GM18517 (cell line): ENCODE data around the gene ALOX15B.
"Not testable (repeated sequence)": the region's sequence is repeated elsewhere in the genome, so short reads cannot be mapped to it uniquely, and the experiment has no call there.

Experiments
- ATAC-seq: cut with Tn5 transposase; IDR thresholded peaks from one replicate; pipeline ENCODE4 v1.9.1; 2021; ENCODE audit warnings: mild to moderate bottlenecking, moderate library complexity; ENCODE audit not compliant: unreplicated experiment

Gene ALOX15B

DNA sequence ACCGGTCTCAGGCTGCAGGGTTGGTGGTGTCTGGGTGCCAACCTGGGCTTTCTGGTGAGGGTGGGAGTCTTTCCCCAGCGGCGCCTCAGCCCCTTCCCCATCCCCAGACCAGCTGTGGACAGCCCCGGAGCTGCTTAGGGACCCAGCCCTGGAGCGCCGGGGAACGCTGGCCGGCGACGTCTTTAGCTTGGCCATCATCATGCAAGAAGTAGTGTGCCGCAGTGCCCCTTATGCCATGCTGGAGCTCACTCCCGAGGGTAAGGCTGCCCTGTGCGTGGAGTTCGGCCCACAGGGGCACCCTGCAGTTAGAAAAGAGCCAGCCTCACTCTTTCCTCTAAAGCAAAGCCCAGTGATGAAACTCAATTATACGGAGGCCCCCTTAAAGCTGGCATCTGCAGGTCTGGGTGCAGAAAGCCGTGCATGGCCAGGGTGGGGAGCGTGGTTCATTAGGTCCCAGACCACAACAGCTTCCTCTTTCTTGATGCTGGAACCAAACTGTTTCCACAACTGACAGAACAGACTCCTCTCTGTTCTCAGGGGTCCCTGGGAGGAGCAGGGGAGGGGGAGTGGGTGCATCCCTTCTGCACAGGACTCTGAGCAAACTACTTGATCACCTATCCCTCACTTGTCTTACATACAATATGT, 25.7 kb upstream of the ALOX15B start:
- ATAC-seq = no peak

GRCh38 chr17:8013731-8014557, 24.9 kb upstream of the ALOX15B start:
- ATAC-seq = no peak

GRCh38 chr17:8014558-8014850, 24.4 kb upstream of the ALOX15B start:
- no peak for ATAC-seq

DNA sequence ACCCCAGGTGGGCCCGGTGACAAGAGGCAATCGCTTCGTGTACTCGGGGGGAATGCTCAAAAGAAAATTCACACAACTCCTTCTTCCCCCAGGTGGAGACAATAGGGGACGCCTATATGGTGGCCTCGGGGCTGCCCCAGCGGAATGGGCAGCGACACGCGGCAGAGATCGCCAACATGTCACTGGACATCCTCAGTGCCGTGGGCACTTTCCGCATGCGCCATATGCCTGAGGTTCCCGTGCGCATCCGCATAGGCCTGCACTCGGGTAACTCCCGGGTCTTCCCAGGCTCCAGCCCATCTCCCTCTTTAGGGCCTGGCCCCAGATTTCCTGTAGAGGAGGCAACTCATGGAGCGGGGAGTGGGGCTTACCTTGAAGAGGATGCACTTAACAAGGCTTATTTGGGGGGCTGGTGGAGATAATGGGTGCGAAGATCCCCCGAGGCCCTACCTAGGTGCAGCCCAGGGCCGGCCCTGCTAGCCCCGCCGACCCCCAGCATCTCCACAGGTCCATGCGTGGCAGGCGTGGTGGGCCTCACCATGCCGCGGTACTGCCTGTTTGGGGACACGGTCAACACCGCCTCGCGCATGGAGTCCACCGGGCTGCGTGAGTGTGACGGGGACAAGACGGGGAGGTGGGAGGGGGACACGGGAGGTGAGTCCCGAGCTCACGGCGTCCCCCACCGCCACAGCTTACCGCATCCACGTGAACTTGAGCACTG, 23.5 kb upstream of the ALOX15B start:
- no peak for ATAC-seq

- no peak for ATAC-seq
Measured at GRCh38 chr17:8015957-8016631, 22.8 kb upstream of the ALOX15B start.

DNA sequence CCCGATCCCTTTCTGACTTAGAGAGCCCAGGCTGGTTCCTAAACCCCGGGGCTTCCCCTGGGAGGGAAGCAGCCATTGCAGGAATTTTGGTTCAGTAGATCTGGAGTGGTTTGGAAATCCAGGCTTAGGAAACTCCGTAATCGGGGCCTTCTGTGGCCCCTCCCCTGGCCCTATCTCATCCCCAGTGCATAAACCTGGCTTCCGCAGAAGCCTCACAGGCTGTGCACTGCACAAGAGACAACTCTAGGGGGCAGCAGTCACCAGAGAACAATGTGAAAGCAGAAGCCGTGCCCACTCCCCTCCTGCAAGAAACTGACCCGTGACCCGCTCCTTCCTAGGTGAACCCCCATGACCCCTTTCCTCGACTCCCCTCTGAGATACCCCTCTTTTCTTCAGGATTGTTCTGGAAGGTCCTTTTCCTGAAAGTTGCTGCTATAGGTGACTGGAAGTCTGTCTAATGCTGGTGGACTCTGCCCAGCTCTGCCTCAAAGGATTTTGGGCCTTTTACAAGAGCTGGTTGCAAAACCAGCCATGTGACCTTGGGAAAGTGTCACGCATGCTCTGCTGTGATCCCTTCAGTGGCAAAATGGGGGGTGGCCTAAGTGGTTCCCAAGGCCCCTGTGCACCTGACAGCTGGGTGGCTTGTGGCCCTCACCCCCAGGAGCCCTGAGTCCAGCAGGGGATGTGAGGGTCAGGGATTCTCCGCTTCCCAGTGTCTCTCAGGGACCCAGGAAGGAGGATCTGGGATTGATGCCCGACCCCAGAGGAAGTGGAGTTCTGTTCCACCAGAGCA, 22.0 kb upstream of the ALOX15B start:
- ATAC-seq = no peak

GRCh38 chr17:8018436-8018835, 20.4 kb upstream of the ALOX15B start:
- no peak for ATAC-seq

- ATAC-seq = no peak
Measured at GRCh38 chr17:8019166-8019565, 19.7 kb upstream of the ALOX15B start.

DNA sequence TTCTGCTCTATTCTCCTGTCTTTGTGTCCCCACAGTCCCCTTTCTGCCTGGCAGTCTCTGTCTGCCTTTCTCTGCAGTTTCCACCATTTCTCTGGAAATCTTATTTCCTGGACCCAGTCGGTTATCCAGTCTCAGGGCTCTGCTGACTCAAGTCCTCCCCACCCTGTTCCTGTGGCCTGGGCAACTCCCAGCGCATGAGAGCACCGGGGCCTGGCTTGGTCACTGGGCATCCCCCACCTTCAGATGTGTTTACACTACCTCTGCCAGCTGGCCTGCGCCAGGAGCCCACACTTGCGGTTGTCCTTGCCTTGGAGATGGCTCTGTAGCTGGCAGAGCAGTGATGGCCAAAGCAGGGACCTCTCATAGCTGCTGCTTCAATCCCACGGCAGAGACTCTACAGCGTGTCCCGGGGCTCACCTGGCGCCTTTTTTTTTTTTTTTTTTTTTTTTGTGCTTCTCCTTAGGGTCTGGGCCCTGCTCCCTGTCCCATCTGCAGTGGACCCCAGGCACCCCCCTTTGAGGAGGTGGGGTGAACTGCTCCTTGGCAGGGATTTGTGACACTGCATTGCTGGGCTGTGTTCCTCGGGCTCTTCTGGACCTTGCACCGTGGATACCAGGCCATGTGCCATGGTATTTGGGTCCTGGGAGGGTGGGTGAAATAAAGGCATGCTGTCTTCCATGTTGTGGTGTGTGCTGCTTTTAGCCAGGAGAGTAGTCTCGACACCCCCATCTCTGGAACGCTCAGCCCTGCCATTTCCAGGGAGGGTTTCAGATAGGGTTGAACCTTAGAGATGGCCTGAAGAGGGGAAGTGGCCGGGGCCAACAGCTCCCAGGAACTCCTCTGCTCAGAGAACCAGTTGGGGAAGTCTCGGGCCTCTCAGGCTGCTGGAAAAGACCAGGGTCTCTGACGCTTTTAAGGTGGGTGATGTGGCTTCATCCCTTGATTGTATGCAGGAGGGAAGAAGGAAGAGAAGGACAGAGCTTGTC, 18.9 kb upstream of the ALOX15B start:
- no peak for ATAC-seq

DNA sequence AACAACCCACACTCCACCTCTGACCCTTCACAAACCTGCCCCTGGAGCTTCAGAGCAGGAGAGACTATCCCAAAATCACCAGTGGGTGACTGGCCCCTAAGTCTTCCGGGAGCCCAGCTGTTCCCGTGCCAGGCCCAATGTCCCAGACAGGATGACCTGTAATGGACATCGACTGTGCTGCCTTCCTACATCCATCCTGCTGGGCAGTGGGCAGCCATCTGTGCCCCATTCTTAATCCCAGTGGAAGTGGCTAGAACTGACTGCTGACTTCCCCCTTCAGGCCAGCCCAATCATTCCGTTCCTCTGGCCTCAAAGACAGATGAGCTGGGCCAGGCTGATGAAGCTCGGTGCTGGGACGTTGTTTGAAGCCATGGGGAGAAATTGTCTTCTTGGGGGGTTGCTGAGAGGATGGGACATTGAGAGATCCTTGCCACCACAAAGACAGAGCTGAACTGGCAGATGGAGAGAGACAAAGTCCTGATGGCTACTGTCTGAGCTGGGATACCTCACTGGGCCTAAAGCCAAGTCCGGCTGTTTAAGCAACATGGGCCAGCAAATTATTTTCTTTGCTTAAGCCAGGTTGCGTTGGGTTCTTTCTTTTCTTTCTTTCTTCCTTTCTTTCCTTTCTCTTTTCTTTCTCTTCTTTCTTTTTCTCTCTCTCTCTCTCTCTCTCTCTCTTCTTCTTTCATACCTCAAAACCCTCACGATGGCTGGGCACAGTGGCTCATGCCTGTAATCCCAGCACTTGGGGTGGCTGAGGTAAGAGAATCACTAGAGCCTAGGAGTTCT, 17.9 kb upstream of the ALOX15B start:
- ATAC-seq = no peak

DNA sequence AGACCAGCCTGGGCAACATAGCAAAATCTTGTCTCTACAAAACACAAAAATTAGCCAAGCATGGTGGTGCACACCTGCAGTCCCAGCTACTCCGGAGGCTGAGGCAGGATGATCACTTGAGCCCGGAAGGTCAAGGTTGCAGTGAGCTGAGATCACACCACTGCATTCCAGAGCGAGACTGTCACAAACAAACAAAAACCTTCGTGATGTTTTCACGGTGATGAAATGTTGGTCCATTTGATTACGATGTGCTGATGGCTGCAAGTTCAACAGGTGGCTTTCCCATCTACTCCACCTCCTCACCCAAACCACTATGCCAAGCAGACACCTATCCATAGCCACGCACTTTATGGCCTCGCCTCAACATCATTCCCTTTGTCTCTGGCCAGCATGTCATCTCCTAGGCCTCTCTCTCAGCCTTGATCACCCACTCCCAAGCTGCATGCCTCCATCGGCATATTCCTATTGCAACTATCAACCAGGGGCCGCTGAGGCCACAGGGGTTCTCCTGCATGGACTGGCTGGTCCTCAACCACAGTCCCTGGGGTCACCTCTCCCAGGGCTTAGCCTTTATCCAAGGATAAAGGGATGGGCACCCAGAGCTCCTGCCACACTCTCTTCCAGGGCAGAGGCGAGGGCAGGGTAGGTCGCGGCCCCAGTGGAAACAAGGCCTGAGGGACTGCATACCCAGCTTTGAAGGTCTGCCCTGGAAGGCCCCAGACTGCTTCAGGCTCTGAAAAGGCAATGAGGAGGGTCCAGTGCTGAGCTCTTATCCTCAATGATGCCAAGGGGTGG, 17.1 kb upstream of the ALOX15B start:
- no peak for ATAC-seq

GRCh38 chr17:8022360-8023003, 16.4 kb upstream of the ALOX15B start:
- ATAC-seq = no peak

- ATAC-seq = not testable (repeated sequence)
Measured at GRCh38 chr17:8024161-8024560, 14.7 kb upstream of the ALOX15B start.

GRCh38 chr17:8025176-8025911, 13.5 kb upstream of the ALOX15B start:
- no peak for ATAC-seq

- no peak for ATAC-seq
Measured at GRCh38 chr17:8029121-8029520, 9.7 kb upstream of the ALOX15B start.

GRCh38 chr17:8031261-8031661, 7.6 kb upstream of the ALOX15B start:
- ATAC-seq = no peak

DNA sequence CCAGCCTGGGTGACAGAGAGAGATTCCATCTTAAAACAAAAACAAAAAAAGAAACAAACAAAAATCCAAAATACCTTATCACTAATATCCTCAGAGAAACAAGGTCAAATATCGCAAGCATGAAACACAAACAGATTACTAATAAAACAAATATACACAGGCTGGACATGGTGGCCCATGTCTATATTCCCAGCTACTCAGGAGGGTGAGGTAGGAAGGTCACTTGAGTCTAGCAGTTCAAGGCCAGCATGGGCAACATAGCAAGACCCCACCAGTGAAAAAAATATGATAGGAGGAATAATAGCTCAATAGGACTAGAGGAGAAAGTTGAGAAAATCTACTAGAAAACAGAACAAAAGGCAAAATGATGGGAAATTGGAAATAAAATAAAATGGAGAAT, 6.9 kb upstream of the ALOX15B start:
- ATAC-seq = no peak
